Lower leg skin (tissue), 4 donors: Measurements from ENCODE around the gene ABHD1. TPM values are rescaled to one million over a fixed set of nuclear protein-coding genes. Genes with fewer than 3 reads are reported as not detected.

Experiments
- DNase-seq, 2 donors: peaks; one replicate each; pipeline ENCODE4 v3.0.0-alpha.2; 2019; ENCODE audit warnings: low spot score in 2 of 2
- H3K4me3 ChIP-seq: fragments of 200-600 bp; sonication (generic); 2 replicates; pipeline ENCODE4 v1.5.1; 2017; ENCODE audit warnings: mild to moderate bottlenecking, low read depth; ENCODE audit not compliant: poor library complexity, severe bottlenecking
- CTCF ChIP-seq, 3 donors: fragments of 450-650 bp; IDR thresholded peaks; one replicate each; pipeline ENCODE4 v1.5.1; 2016; ENCODE audit warnings: antibody characterized with exemption in 3 of 3, mild to moderate bottlenecking in 3 of 3, moderate library complexity in 2 of 3
- POLR2A ChIP-seq, 2 donors: fragments of 450-650 bp; IDR thresholded peaks; one replicate each; pipeline ENCODE4 v1.6.1; 2016 to 2017; ENCODE audit warnings: antibody characterized with exemption in 2 of 2, mild to moderate bottlenecking in 1 of 2, moderate library complexity in 1 of 2
- WGBS, 2 donors: methylation state at CpG; one replicate each; pipeline ENCODE4 v1.1.5; 2018; 5-methylcytosine and 5-hydroxymethylcytosine counted together
- intact Hi-C: fragments of 100-400 bp; cut with DNase I; formaldehyde crosslinking; loops from one replicate; pipeline ENCODE4 v1.15.0; 2023; ENCODE audit warnings: low total_unique reads
- total RNA-seq, 4 donors: library from RNA; depleted of rRNA; stranded (reverse); fragments of >200 nt; gene quantifications; one replicate each; pipeline ENCODE4 v1.1.0, GENCODE V29; 2016

ABHD1 gene
- total RNA-seq, 4 donors from 2014 or later: 0.57 to 0.94 TPM; not detected in 2

- no peak overlapping the region for H3K4me3 ChIP-seq
- TF ChIP-seq CTCF (IDR thresholded peaks at IDR 0.05): no peak
- TF ChIP-seq POLR2A (IDR thresholded peaks at IDR 0.05): no peak
- WGBS, 2 donors: 75 to 82% methylated on average over 3 to 6 of the region's 6 CpGs
- DNase-seq: no peak
- intact Hi-C loops: no loop called here
These were observed 35.7 kb downstream of the ABHD1 start for GRCh38 chr2:27159271-27159670.

- TF ChIP-seq CTCF (IDR thresholded peaks at IDR 0.05) (no peak), POLR2A (IDR thresholded peaks at IDR 0.05) (no peak)
- H3K4me3 ChIP-seq: no peak overlapping the region
- no peak for DNase-seq
- intact Hi-C loops: no loop called here
- 81 to 85% methylated on average over 9 of the region's 9 CpGs for WGBS, 2 donors
These were observed 36.6 kb downstream of the ABHD1 start for GRCh38 chr2:27160191-27160590.

- 86 to 89% methylated on average over 15 of the region's 15 CpGs for WGBS, 2 donors
- DNase-seq: no peak
- TF ChIP-seq CTCF (IDR thresholded peaks at IDR 0.05) (no peak), POLR2A (IDR thresholded peaks at IDR 0.05) (no peak)
- intact Hi-C loops: no loop called here
- no peak overlapping the region for H3K4me3 ChIP-seq
These were observed 38.8 kb downstream of the ABHD1 start for GRCh38 chr2:27162151-27163121.

GRCh38 chr2:27164960-27165763, 41.5 kb downstream of the ABHD1 start:
- DNase-seq: no peak
- H3K4me3 ChIP-seq: no peak overlapping the region
- 82 to 83% methylated on average over 8 of the region's 8 CpGs for WGBS, 2 donors
- TF ChIP-seq POLR2A (IDR thresholded peaks at IDR 0.05) (no peak), CTCF (IDR thresholded peaks at IDR 0.05) (no peak)
- intact Hi-C loops: no loop called here

GRCh38 chr2:27170581-27171337, 47.1 kb downstream of the ABHD1 start:
- DNase-seq: no peak
- TF ChIP-seq CTCF (IDR thresholded peaks at IDR 0.05) (no peak), POLR2A (IDR thresholded peaks at IDR 0.05) (no peak)
- WGBS, 2 donors: 74 to 76% methylated on average over 6 of the region's 6 CpGs
- H3K4me3 ChIP-seq: no peak overlapping the region
- intact Hi-C loops: no loop called here
